GM21825 (cell line): ENCODE results near the gene KLHL40.

Experiments used
- ATAC-seq: cut with Tn5 transposase; IDR thresholded peaks from one replicate; pipeline ENCODE4 v1.9.1; 2021; ENCODE audit warnings: mild to moderate bottlenecking, moderate library complexity; ENCODE audit not compliant: unreplicated experiment

KLHL40 gene

GRCh38 chr3:42668413-42668760 is 16.9 kb upstream of the KLHL40 start:
- no peak for ATAC-seq

- no peak for ATAC-seq
These were observed 16.5 kb upstream of the KLHL40 start for GRCh38 chr3:42668793-42669217.

GRCh38 chr3:42670051-42670576 is 15.2 kb upstream of the KLHL40 start:
- ATAC-seq: no peak

GRCh38 chr3:42670670-42671069 is 14.7 kb upstream of the KLHL40 start:
- no peak for ATAC-seq

GRCh38 chr3:42672515-42672914 is 12.8 kb upstream of the KLHL40 start:
- ATAC-seq: no peak

- no peak for ATAC-seq
These were observed 12.3 kb upstream of the KLHL40 start for GRCh38 chr3:42673082-42673481.

GRCh38 chr3:42674146-42674545 is 11.2 kb upstream of the KLHL40 start:
- ATAC-seq: no peak

GRCh38 chr3:42675909-42676308 is 9.4 kb upstream of the KLHL40 start:
- ATAC-seq: no peak

GRCh38 chr3:42678447-42678846 is 6.9 kb upstream of the KLHL40 start:
- no peak for ATAC-seq

GRCh38 chr3:42680271-42680670 is 5.1 kb upstream of the KLHL40 start:
- no peak for ATAC-seq

- ATAC-seq: no peak
These were observed 4.5 kb upstream of the KLHL40 start for GRCh38 chr3:42680806-42681205.

- ATAC-seq: no peak
These were observed 3.8 kb upstream of the KLHL40 start for GRCh38 chr3:42681361-42682038.

- ATAC-seq: no peak
These were observed 2.9 kb upstream of the KLHL40 start for GRCh38 chr3:42682301-42683070.

- ATAC-seq: no peak
These were observed 1.3 kb upstream of the KLHL40 start for GRCh38 chr3:42683875-42684598.

GRCh38 chr3:42684632-42685362 is 540 bp upstream of the KLHL40 start:
- ATAC-seq: no peak

GRCh38 chr3:42685891-42686820 is 819 bp downstream of the KLHL40 start:
- ATAC-seq: no peak

- ATAC-seq: no peak
These were observed 1.7 kb downstream of the KLHL40 start for GRCh38 chr3:42686832-42687650.

- ATAC-seq: no peak
These were observed 2.7 kb downstream of the KLHL40 start for GRCh38 chr3:42688016-42688415.
